HG02970 (cell line): ENCODE data around the gene SKAP1.

Source experiments
- ATAC-seq: cut with Tn5 transposase; IDR thresholded peaks from one replicate; pipeline ENCODE4 v1.9.1; 2021; ENCODE audit warnings: mild to moderate bottlenecking, moderate library complexity, moderate number of reproducible peaks; ENCODE audit not compliant: unreplicated experiment, low FRiP score

SKAP1 gene

GRCh38 chr17:48335146-48335784, 94.7 kb downstream of the SKAP1 start:
- no peak for ATAC-seq

- no peak for ATAC-seq
Observed at GRCh38 chr17:48333034-48333530, 96.9 kb downstream of the SKAP1 start.

- no peak for ATAC-seq
Observed at GRCh38 chr17:48330887-48331286, 99.1 kb downstream of the SKAP1 start.

DNA sequence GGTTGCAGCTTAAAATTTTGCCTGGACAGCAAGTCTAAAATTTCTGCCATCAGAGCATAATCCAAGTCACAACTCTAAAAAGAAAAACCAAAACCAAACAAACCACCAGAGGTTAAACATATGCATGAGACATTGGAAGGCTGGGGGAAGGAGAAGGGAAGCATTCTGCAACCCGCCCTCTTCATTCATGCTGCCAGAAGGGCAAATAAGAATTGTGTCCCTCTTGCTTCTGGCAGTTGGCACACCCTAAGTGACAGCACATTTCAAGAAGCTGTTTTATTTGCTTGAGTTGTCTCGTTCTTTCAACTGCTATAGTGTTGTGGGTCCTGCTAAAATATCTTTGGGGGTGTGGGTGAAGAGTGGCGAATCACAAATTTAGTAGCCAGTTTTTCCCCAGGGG, 99.6 kb downstream of the SKAP1 start:
- ATAC-seq, result no peak

- ATAC-seq, result no peak
Observed at GRCh38 chr17:48328457-48328856, 101.6 kb downstream of the SKAP1 start.

- no peak for ATAC-seq
Observed at GRCh38 chr17:48326310-48326709, 103.7 kb downstream of the SKAP1 start.

GRCh38 chr17:48322060-48322459, 108.0 kb downstream of the SKAP1 start:
- ATAC-seq, result no peak

DNA sequence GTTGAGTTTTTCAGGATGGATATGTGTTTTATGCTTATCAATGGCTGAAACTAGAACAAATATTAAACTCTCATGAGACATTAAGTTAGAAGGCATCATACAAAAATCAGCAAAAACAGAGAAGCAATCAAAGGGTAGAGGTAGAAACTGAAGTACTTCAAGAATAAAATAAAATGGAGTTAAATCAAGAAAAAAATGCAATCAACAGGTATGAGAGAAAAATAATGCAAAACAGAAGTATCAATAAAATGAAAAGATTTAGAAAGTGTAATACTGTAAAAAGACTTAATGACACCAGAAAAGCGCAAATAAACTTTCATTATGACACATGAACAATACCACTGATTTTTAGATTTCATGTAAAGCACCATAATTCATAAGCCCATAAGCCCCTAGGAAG, 112.3 kb downstream of the SKAP1 start:
- no peak for ATAC-seq

- no peak for ATAC-seq
Observed at GRCh38 chr17:48314716-48315115, 115.3 kb downstream of the SKAP1 start.

DNA sequence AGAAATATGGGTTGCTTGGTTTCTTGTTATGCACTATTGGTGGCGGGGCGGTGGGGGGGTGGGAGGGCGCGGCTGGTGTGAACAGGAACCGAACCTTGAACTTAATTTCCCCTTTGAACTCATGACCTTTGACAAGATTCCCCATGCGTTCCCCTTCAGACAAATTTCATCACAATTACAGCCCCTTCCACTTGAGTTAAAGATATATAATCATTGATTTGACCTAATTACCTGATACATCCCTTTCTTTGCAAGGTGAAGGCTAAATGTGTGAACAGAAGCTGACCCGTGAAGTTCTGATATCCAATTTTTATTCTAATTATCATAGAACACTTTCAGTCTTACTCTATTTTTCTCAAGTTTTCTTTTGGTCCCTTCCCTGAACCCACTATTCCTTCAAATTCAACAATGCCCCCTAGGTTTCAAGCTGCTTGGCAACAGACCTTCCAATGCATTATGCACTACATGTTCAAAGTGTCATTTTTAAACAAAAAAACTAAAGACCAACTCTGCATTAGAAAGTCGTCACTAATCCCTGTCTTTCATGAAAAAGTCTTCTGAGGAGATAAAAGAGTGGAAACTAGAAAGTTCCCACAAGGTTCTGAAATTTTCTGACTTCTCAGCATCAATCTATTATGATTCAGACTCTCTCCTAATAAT, 116.8 kb downstream of the SKAP1 start:
- ATAC-seq, result no peak

- no peak for ATAC-seq
Observed at GRCh38 chr17:48311324-48311723, 118.7 kb downstream of the SKAP1 start.

DNA sequence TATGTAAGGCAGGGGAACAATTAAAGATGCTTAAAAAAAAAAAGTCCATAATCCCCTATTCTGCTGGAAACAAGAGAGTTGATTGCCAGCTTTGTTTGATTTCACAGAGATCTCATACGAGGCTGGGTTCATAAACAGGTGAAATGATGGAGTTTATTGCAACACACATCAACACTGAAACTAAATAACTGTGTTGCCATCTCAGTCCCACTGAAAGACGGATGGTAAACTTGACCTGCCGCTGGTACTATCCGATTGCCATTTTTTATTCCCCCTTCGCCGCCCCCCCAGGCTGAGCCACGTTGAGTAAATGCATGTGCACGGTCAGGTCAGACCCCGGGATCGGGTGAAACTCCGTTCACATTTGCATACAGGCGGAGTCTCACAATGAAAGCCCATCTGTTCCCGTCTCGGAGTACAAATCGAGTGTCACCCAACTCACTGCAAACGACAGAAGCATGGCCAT, 119.2 kb downstream of the SKAP1 start:
- ATAC-seq, result no peak

DNA sequence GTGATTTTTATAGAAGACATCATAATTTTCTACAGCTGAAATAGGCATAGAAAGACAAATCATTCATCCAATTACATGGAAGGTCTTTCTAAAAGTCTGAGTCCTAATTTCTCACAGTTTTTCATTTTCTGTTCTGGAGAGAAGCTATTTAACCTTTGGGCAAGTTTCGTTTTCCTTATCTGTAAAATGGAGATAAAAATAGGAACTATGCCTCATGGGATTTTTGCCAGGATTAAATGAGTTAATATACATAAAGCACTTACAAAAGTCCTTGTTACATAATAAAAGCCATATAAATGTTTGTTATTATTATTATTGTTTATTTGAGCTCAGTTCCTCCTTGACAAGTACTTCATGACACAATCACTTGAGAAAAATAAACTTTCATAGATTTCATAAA, 121.4 kb downstream of the SKAP1 start:
- no peak for ATAC-seq

GRCh38 chr17:48307814-48308411, 122.1 kb downstream of the SKAP1 start:
- no peak for ATAC-seq

GRCh38 chr17:48307255-48307654, 122.8 kb downstream of the SKAP1 start:
- no peak for ATAC-seq

DNA sequence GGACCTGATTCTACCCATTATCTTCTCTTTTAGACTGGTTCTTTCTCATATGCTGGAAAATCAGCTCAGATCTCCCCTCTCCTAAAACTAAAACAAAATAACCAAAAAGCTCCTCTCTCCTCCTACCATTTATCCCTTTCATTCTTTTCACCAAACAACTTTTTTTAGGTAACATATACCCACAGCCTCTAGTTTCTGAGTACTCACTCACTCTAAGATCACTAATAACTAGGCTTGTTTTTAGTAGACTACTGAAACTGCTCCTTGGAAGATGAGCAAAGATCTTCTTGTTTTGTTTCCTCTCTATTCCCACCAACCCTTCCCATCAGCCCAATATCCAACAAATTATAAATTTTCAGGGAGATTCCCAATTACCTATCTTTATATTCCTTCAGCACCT, 129.0 kb downstream of the SKAP1 start:
- ATAC-seq, result no peak

GRCh38 chr17:48299760-48300159, 130.3 kb downstream of the SKAP1 start:
- ATAC-seq, result no peak

GRCh38 chr17:48297825-48298224, 132.2 kb downstream of the SKAP1 start:
- no peak for ATAC-seq

DNA sequence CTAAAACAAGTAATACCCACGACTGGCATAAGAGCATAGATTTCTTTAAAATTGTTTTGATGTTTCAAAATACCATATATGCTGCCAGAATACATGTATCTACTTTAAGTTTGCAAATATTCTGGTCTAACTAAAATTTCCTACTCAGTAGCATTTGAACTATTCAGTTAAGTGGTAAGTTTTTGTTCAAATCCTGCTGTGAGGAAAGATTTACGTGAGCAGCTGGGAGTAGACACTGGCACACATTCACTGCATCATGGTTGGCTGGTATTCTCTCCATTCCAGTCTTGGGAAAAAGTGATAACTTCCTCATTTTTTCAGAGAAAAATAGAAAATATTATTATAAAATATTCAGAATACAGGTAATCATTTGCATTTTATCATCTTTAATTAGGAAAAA, 133.6 kb downstream of the SKAP1 start:
- no peak for ATAC-seq

DNA sequence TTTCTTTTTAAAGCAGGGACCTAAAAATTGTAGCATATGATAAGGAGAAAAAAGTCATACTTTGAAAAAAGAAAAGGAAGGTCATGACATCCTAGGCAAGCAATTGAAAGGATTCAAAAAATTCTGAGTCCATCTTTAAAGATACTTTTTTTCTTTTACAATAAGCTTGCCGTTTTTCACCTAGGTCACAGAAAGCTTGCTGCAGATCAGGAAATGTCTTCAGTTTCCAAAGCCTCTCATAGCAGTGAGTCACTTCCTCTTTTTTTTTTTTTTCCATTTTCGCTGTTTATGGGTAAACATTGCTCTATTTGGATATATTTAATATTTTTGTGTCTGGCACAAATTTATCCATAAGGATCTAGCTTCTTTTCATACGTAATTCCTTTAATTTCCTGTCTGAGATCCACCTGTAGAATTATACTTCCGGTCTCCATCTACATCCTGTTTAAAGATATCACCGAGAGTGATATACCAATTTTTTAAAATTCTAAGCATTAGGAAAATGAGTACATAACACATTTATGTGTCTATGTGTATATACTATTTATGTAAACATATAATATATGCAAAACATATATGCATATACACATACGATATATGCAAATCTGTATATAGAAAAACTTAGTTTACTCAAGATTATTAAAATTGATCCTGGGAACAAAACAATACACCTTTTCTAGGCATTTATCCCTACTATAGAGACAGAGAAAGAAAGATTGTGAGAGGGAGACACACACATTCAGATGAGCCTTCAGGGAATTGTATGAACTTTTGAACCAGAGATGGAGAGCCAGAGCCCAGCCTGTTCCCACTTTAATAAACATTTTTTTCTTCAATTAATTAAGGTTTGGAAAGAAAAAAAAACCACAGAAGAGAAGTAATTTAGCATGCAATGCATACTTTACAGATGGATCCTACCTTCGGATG, 134.4 kb downstream of the SKAP1 start:
- ATAC-seq, result no peak
